Measurements from ENCODE around the gene PRSS36. TPM values are rescaled to one million over a fixed set of nuclear protein-coding genes. Genes with fewer than 3 reads are reported as not detected.
"Not testable (repeated sequence)": the region's sequence is repeated elsewhere in the genome, so short reads cannot be mapped to it uniquely, and the experiment has no call there.

The PRSS36 gene
- total and polyA plus RNA-seq, 2 of the 4 experiments (the other 2 are of a cell fraction): 0.18 to 0.55 TPM

DNA sequence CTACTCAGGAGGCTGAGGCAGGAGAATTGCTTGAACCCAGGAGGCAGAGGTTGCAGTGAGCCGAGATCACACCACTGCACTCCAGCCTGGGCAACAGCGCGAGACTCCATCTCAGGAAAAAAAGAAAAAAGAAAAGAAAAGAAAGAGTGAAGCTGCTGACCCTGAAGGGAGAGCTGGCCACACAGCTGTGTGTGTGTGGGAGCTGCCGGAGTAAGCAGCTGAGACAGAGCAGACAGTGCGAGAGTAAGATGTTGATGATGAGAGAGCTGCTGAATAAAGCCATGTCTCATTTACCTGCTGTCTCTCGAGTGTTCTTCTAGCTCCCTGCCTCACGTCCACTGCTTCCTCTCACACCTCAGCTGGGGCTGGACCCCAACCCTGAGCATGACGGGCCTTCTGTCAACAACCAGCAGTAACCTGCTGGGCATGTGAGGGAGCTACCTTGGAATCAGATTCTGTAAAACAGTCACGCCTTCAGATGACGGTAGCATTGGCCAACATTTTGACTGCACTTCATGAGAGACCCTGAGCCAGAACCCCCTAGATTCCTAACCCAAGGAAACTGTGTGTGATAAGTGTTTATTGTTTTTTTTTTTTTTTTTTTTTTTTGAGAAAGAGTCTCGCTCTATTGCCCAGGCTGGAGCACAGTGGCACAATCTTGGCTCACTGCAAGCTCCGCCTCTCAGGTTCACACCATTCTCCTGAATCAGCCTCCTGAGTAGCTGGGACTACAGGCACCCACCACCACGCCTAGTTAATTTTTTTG lies 48.8 kb downstream of the PRSS36 start:
- H3K9me1 ChIP-seq (ENCODE audit: insufficient read depth, low read length); H3K18ac ChIP-seq (ENCODE audit: low read depth, low read length); H4K91ac ChIP-seq (ENCODE audit: insufficient read depth, low read depth, low read length); intact Hi-C loops (cut with micrococcal nuclease); H3K9ac ChIP-seq (ENCODE audit: low read depth, low read length); DNase-seq; H3K4me2 ChIP-seq (ENCODE audit: low read depth, low read length); in situ Hi-C loops (cut with MboI; ENCODE audit: low sequenced_read_pairs); H3K23ac ChIP-seq (ENCODE audit: low read depth, low read length); H3K27me3 ChIP-seq (ENCODE audit: control insufficient read depth, insufficient read depth, low read length); H2BK5ac ChIP-seq (ENCODE audit: low read depth, low read length, poor library complexity, severe bottlenecking); H3K4me3 ChIP-seq (ENCODE audit: insufficient read depth, low read depth, low read length); H4K8ac ChIP-seq (ENCODE audit: low read depth in 2 of 2, low read length in 2 of 2); BruUV-seq (replicated peaks); H3K4ac ChIP-seq (ENCODE audit: low read depth, low read length); H2BK15ac ChIP-seq (ENCODE audit: low read depth, low read length); dilution Hi-C loops (cut with HindIII; ENCODE audit: low sequenced_read_pairs, unreplicated experiment); H3K56ac ChIP-seq (ENCODE audit: extremely low read depth, insufficient read depth, low read length); H3K27ac ChIP-seq (ENCODE audit: insufficient read depth, low read length); H3K9me3 ChIP-seq (ENCODE audit: control insufficient read depth, insufficient read depth, low read length); H3K4me1 ChIP-seq (ENCODE audit: control insufficient read depth, insufficient read depth, low read length); H4K20me1 ChIP-seq (ENCODE audit: insufficient read depth, low read length); H2BK120ac ChIP-seq (ENCODE audit: low read depth, low read length); ATAC-seq (ENCODE audit: low read depth); H4K5ac ChIP-seq (ENCODE audit: low read depth, low read length); H3K14ac ChIP-seq (replicated peaks; ENCODE audit: low read depth, low read length); H3K36me3 ChIP-seq (ENCODE audit: control insufficient read depth, insufficient read depth, low read length); H2AK9ac ChIP-seq (replicated peaks; ENCODE audit: low read depth, low read length, poor library complexity); H3K79me1 ChIP-seq (ENCODE audit: low read depth in 1 of 2, low read length in 2 of 2): not testable (repeated sequence)
- Histone ChIP-seq H2AK5ac (ENCODE audit: low read depth, low read length) (0 out of 2 replicates have a peak overlapping the region, but pooled peaks have one; percentile 8), H2BK20ac (ENCODE audit: low read depth, low read length) (peak overlapping the region; percentile 5; the same call in 1 of the 2 replicates), H2AFZ (replicated peaks; ENCODE audit: low read length, poor library complexity) (peak overlapping the region; percentile 80)
- ChIA-PET CTCF (interaction anchor here (1.4 to 1.6 kb wide), 3 partner anchors 15 to 41 kb away, joined by 3 to 4 read pairs (median 4); partner anchors contain the start of gene KAT8), POLR2A (ENCODE audit: unreplicated experiment) (interaction anchor here (0.8 kb wide), 1 partner anchor 16 kb away, joined by 3 read pairs; the partner anchor contains the start of gene KAT8)
- 100% methylated on average over 3 of the region's 13 CpGs; no CpG with 5 or more reads in 1 of the 2 experiments for WGBS, 2 experiments (ENCODE audit: extremely low coverage in 2 of 2, insufficient read length in 1 of 2)
